Muscle of back (tissue), 13 donors: ENCODE data around the gene PQBP1. TPM values are rescaled to one million over a fixed set of nuclear protein-coding genes. Genes with fewer than 3 reads are reported as not detected.
"Not testable (repeated sequence)": the region's sequence is repeated elsewhere in the genome, so short reads cannot be mapped to it uniquely, and the experiment has no call there.

Source experiments
- DNase-seq, 3 donors: peaks; one replicate each; pipeline versions ENCODE4 v3.0.0 to v3.0.0-alpha.2; 2013
- long read RNA-seq, 9 donors: transcript quantifications; one replicate each; lab custom pipeline, GENCODE V29; 2026
- polyA plus RNA-seq, 10 donors: library from polyadenylated mRNA; unstranded; fragments of 120-200 nt; gene quantifications; one replicate each; pipeline ENCODE4 v1.2.1, GENCODE V29; 2013; ENCODE audit not compliant: insufficient read length in 10 of 10

Gene PQBP1
- polyA plus RNA-seq: 10 to 100 TPM; 45.2 to 72.5 (median 57.7) TPM
- long read RNA-seq, donor 1, transcript PQBP1-207 (7 exons, 1,020 nt): minor isoform, 10 of 30 reads
- long read RNA-seq, donor 1, transcript PQBP1-216 (7 exons, 938 nt): major isoform, 14 of 30 reads
- long read RNA-seq, donor 1, partial matches to known transcripts: 0 of 30 reads
- long read RNA-seq, donor 1, other reads (novel, unspliced or antisense): 0 of 30 reads
- long read RNA-seq, donor 2, transcript PQBP1-207 (7 exons, 1,020 nt): major isoform, 8 of 18 reads
- long read RNA-seq, donor 2, partial matches to known transcripts: 0 of 18 reads
- long read RNA-seq, donor 2, other reads (novel, unspliced or antisense): 0 of 18 reads
- long read RNA-seq, donor 3: 0 reads
- long read RNA-seq, donor 4, transcript PQBP1-207 (7 exons, 1,020 nt): major isoform, 7 of 16 reads
- long read RNA-seq, donor 4, transcript PQBP1-216 (7 exons, 938 nt): major isoform, 7 of 16 reads
- long read RNA-seq, donor 4, partial matches to known transcripts: 0 of 16 reads
- long read RNA-seq, donor 4, other reads (novel, unspliced or antisense): 0 of 16 reads
- long read RNA-seq, donor 5, transcript PQBP1-207 (7 exons, 1,020 nt): major isoform, 11 of 29 reads
- long read RNA-seq, donor 5, transcript PQBP1-216 (7 exons, 938 nt): minor isoform, 7 of 29 reads
- long read RNA-seq, donor 5, partial matches to known transcripts: 6 of 29 reads
- long read RNA-seq, donor 5, other reads (novel, unspliced or antisense): 0 of 29 reads
- long read RNA-seq, donor 6, transcript PQBP1-216 (7 exons, 938 nt): major isoform, 9 of 24 reads
- long read RNA-seq, donor 6, transcript PQBP1-207 (7 exons, 1,020 nt): minor isoform, 7 of 24 reads
- long read RNA-seq, donor 6, partial matches to known transcripts: 5 of 24 reads
- long read RNA-seq, donor 6, other reads (novel, unspliced or antisense): 0 of 24 reads
- long read RNA-seq, donor 7, transcript PQBP1-207 (7 exons, 1,020 nt): minor isoform, 6 of 18 reads
- long read RNA-seq, donor 7, transcript PQBP1-216 (7 exons, 938 nt): major isoform, 8 of 18 reads
- long read RNA-seq, donor 7, partial matches to known transcripts: 0 of 18 reads
- long read RNA-seq, donor 7, other reads (novel, unspliced or antisense): 0 of 18 reads
- long read RNA-seq, donor 8, transcript PQBP1-207 (7 exons, 1,020 nt): major isoform, 6 of 12 reads
- long read RNA-seq, donor 8, partial matches to known transcripts: 0 of 12 reads
- long read RNA-seq, donor 8, other reads (novel, unspliced or antisense): 0 of 12 reads
- long read RNA-seq, donor 9, partial matches to known transcripts: 0 of 4 reads
- long read RNA-seq, donor 9, other reads (novel, unspliced or antisense): 0 of 4 reads

GRCh38 chrX:48897625-48898306 is at the start of gene PQBP1, which contains the start of gene TIMM17B:
PQBP1 (plus strand) TSS chrX:48897930; CDS start chrX:48898510, 580 bp downstream.
TIMM17B (minus strand) TSS chrX:48897768; CDS start chrX:48897749, 19 bp downstream.
- DNase-seq: peak; percentile 93 to 97 (median 95)

- no peak for DNase-seq
These were observed 48.9 kb upstream of the PQBP1 start for GRCh38 chrX:48848847-48849246.

GRCh38 chrX:48852857-48853256 is 44.9 kb upstream of the PQBP1 start:
- DNase-seq: no peak

- DNase-seq: not testable (repeated sequence)
These were observed 44.2 kb upstream of the PQBP1 start for GRCh38 chrX:48853494-48853893.

- DNase-seq: not testable (repeated sequence)
These were observed 43.5 kb upstream of the PQBP1 start for GRCh38 chrX:48854121-48854804.

GRCh38 chrX:48854898-48855297 is 42.8 kb upstream of the PQBP1 start:
- no peak for DNase-seq

GRCh38 chrX:48864210-48864609 is 33.5 kb upstream of the PQBP1 start:
- DNase-seq: peak in 1 of 3 donors; percentile 4

- DNase-seq: not testable (repeated sequence)
These were observed 25.7 kb upstream of the PQBP1 start for GRCh38 chrX:48872017-48872416.

- not testable (repeated sequence) for DNase-seq
These were observed 20.8 kb upstream of the PQBP1 start for GRCh38 chrX:48876944-48877343.

- no peak for DNase-seq
These were observed 14.0 kb upstream of the PQBP1 start for GRCh38 chrX:48883729-48884128.

- DNase-seq: not testable (repeated sequence)
These were observed 11.1 kb upstream of the PQBP1 start for GRCh38 chrX:48886586-48886985.

GRCh38 chrX:48890296-48890925 is 7.3 kb upstream of the PQBP1 start:
- no peak for DNase-seq

GRCh38 chrX:48890934-48891401 is 6.8 kb upstream of the PQBP1 start:
- DNase-seq: peak in 1 of 3 donors; percentile 13

- peak; percentile 66 to 91 (median 75) for DNase-seq
These were observed 6.1 kb upstream of the PQBP1 start for GRCh38 chrX:48891402-48892288.

- no peak for DNase-seq
These were observed 4.8 kb upstream of the PQBP1 start for GRCh38 chrX:48892896-48893295.

- no peak for DNase-seq
These were observed 4.0 kb upstream of the PQBP1 start for GRCh38 chrX:48893556-48894348.

- DNase-seq: no peak
These were observed 2.8 kb upstream of the PQBP1 start for GRCh38 chrX:48894891-48895290.

GRCh38 chrX:48896611-48897011 is 1.1 kb upstream of the PQBP1 start:
- DNase-seq: no peak
